GM19463 (cell line): Measurements from ENCODE around the gene KIF26B.

ENCODE experiments used
- ATAC-seq: cut with Tn5 transposase; IDR thresholded peaks from one replicate; pipeline ENCODE4 v1.9.1; 2021; ENCODE audit warnings: mild to moderate bottlenecking, moderate library complexity; ENCODE audit not compliant: unreplicated experiment

KIF26B gene

DNA sequence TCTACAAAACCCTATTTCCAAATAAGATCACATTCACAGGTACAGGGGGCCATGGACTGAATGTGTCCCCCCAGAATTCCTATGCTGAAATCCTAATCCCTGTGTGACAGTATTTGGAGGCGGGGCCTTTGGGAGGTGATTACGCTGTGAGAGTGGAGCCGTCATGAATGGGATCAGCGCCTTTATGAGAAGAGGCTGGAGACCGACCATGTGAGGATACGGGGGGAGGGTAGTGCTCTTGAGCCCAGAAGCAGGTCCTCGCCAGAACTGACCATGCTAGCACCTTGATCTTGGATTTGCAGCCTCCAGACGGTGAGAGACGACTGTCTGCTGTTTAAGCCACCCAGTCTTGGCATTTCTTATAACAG is 23.8 kb upstream of the KIF26B start:
- no peak for ATAC-seq

DNA sequence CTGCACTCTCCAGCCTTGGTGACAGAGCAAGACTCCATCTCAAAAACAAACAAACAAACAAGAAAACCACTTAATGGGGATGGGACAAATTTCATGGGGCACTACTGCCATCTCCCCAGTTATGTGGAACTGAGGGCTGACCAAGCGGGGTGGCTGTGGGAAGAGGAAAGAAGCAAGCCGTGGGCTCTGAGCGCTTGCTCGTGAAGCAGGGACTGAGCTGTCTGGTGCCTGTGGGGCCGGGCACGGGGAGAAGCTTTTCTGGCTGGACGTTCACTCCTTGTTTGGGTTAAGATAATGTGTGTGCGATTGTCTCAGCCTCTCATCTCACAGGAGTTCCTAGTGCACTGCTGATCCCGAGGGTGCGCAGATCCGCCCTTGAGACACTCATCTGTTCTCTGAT is 22.0 kb upstream of the KIF26B start:
- ATAC-seq: no peak

DNA sequence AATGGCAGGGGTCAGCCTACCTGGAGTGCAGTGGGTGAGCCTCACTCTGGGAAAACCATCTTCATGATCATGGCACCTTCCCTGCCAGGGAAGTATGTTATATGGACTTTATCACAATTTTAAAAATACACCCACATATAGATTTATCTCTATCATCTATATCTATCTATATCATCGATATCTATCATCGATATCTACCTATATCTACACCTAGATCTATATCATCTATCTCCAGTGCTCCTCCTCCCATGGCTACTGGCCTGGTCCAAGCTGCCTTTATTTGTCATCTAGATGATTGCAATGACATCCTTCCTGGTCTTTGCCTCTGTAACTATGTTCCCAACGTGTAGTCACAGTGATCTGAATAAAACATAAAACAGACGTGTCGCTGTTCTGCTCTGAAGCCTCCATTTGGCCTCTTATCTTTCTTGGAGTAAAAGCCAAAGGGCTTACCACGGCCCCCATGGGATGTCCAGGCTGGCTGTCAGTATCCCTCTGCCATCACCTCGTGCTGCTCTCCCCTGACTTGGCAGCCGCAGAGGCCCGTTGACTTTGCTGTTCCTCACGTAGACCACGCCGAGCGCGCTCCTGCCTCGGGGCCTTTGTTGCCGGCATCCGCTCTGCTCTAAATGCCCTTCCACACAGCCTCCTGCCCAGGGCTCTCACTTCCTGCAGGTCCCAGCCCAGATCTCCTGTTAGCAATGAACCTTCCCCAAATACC is 20.6 kb upstream of the KIF26B start:
- no peak for ATAC-seq

DNA sequence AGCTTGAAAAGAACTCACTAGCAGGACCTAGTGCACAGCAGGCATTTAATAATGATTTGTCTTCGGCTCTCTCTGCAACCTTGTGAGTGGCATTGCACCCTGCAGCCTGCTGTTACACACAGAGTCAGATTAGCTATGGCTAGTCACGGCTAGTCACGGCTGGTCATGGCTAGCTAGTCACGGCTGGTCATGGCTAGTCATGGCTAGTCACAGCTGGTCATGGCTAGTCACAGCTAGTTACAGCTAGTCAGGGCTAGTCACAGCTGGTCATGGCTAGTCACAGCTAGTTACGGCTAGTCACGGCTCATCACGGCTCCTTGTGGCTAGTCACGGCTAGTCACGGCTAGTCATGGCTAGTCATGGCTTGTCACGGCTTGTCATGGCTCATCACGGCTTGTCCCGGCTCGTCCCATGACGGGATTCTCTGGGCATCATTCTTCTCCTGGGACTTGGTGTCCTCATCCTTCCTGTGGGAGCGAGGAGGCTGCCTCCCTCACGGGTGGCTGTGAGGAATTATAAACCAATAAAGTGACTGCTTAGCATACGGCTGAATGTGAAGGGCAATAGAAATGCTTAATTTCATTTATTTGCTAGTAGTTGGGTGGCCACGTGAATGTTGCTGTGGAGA is 12.5 kb upstream of the KIF26B start:
- ATAC-seq: no peak

DNA sequence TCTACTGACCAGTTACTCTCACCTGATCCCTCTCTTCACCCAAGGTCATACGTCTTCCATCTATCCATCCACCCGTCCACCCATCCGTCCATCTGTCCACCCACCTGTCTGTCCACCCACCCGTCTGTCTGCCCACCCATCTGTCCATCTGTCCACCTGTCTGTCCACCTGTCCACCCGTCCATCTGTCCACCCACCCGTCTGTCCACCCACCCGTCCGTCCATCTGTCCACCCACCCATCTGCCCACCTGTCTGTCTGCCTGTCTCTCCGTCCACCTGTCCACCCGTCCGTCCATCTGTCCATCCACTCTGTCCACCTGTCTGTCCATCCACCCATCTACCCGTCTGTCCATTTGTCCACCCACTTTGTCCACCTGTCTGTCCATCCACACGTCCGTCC is 11.8 kb upstream of the KIF26B start:
- no peak for ATAC-seq

DNA sequence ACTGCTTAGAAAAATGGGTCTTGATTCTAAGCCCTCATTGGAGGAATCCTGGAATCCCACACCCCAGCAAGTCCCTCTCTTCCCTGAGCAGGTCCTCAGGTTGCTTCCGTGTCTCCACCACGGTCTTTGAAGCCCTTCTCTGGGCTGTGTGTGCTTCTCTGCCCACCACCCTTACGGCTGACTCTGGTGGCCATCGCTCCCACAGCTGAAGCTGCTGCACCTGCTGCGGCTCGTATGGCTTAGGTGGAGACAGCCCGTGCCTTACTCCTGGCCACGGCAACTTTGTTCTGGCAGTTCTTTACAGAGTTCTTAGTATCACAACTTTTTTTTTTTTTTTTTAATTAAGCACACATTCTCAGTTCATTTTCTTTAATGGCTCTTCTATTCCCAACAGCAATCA is 10.9 kb upstream of the KIF26B start:
- no peak for ATAC-seq

DNA sequence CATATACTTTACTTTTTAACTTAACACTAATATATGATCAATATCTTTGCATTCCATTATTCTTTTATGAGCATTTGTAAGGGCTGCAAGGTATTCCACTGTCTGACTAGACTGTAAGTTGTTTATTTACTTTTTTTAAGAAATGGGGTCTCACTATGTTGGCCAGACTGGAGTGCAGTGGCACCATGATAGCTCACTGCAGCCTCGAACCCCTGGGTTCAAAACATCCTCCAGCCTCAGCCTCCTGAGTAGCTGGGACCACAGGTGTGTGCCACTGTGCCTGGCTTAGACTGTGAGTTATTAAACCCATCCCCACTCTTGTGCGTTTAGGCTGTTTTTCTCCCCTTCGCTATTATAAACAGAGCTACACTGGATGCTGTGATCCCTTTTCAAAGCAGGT is 6.7 kb upstream of the KIF26B start:
- ATAC-seq: no peak

DNA sequence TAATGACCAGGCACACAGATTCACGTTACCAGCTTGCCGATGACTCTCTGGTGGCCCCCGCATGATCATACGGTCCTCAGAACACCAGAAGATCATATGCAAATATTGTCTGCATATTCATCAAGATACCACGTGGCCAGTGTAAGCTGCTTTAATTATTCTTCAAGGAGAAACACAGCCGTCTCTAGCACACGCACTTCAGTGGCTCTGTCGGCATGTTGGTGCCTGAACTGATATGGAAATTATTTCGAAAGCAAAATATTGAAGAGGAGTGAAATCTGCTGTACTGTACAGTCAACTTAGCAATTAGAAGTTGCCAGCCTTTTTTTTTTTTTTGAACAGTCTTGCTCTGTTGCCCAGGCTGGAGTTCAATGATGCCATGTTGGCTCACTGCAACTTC is 5.9 kb upstream of the KIF26B start:
- ATAC-seq: no peak

DNA sequence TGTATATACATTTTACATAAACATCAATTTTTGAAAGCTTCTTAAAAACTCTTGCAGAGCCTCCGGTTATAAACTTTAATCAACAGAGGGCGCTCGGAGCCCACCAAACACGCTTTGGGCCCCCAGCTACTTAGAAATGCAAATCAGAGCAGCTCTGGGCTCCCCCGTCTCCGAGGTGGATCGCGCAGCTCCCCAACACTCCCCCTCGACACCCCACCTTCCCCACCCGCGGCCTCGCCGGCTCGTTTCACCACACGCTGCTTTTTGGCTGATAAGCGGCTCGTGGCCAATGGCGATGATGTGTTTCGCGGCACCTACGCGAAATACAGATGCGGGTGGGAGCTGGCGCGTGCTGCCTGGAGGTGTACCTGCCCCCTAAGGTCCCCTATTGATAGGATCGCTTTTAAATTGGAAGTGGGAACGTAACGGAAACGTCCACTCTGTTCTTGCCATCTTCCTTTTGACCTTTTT is 1.7 kb upstream of the KIF26B start:
- ATAC-seq: no peak

DNA sequence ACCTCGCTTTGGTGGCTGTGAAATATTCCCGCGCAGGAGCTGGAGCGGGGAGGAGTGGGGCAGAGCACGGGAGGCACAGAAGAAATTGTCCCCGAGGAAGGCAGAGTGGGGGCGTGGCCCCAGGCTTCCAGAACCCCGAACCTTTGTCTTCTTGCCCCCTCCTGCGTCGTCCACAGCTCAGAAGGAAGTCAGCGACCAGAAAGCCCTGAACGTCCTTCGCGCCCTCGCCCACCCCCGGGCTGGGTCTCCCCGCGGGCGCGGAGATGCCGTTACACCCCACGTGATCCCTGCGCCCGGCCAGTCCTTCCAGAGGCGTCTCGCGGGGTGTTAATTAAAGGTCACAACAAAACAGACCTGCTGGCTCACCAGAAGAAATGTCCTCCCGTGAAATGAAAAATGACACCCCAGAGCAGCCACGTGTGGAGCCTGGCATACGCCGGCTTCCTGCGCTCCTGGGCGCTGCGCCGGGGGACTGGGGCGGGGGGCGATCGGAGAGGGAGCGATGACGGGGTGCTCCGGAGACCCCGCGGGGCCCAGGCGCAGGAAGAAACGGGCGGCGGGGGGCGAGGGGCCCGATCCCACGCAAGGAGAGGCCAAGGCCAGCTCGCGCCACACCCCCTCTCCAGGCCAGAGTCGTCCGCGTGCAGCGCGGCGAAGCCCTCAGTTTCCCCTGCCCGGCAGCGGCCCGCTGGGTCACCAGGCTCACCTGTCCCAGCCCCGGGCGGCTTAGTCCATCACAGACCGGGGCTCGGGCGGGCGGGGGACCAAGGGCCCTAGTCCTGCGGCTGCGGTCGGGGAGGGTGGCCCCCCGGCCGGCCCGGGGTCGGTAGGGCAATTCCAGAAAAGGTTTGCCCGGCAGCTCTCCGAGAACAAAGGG is 995 bp upstream of the KIF26B start:
- no peak for ATAC-seq

DNA sequence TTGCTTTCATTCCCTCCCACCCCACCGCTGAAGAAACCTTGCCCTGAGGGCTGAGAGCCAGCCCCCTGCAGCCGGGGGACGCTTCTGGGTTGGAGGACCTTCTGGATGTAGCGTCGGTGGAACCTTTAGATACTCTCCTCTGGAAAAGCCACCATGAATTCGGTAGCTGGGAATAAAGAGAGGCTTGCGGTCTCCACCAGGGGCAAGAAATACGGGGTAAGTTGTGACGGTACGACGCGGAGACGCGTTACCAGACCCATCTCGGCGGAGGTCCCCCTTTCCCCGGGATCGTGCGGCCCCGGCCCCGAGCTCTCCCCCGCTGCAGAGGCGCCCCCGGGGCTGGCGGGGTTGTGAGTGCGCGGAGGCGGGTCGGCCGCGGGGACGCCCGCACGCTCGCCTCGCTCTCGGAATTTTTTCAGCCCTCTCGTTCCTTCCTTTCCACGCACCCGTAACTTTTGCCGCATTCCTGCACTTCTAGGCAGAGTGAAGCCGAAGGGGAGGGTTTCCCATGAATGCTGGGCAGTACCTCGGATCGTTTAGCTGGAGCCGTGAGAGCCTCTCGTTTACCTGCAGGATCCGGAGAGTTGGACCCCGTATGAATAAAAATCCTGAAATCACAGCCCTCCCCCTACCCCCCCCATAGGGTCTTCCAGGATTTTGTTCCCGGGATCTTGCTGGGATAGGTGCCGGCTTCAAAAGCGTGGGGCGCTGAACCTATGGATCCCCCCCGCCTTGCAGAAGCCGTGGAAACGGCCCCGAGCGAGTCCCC is 671 bp downstream of the KIF26B start:
- no peak for ATAC-seq

DNA sequence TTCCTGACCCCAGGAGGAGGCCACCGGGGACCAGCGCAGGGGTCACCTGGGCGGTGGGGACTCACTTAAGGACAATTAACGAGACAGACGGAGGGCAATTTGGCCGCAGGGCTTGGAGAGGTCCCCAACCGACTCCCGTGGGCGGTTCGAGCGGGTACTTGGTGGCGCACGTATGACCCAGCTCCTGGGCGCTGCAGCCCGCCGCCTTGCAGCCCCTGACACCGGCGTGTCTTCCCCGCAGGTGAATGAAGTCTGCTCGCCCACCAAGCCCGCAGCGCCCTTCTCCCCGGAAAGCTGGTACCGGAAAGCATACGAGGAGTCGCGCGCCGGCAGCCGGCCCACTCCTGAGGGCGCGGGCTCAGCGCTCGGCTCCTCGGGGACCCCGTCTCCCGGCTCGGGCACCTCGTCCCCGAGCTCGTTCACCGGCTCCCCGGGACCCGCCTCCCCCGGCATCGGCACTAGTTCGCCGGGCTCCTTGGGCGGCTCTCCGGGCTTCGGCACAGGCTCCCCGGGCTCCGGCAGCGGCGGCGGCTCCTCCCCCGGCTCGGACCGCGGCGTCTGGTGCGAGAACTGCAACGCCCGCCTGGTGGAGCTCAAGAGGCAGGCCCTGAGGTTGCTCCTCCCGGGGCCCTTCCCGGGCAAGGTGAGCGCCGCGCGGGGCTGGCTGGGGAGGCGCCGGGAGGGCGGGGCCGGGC is 1.4 kb downstream of the KIF26B start:
- ATAC-seq: peak; percentile 94

DNA sequence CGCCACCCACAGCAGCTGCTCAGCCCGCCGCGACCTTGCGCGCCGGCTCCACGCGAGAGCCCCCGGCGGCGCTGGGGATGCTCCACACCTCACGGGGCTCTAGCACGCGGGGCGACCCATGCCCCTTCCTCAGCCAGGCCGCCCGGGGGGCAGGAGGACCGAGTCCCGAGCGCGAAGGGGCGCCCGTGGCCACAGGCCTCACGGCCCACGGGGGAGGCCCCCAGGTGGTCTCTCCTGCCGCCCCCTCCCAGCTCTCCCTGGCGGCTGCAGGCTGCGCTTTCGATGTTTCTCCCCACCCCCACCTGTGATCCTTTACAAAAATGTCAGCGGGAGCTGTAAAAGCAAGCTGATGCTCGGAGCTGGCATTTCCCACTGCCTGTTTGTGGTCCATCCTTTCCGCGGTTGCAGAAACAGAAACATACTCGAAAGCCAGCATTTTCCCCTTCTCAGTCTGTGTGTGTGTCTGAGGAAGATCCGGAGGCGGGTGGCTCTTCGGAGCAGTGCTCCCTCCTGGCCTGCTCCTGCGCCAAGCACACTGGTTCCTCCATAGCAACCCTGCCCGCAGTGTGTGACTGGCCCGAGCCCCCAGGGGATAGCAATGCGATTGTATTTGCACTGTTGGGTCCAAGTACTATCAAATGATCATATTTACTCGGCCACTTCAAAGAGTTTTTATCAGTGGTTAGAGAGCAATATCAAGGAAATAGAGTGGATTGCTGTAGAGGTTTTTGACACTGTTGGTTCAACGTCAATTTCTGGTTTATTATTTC is 2.1 kb downstream of the KIF26B start:
- no peak for ATAC-seq

DNA sequence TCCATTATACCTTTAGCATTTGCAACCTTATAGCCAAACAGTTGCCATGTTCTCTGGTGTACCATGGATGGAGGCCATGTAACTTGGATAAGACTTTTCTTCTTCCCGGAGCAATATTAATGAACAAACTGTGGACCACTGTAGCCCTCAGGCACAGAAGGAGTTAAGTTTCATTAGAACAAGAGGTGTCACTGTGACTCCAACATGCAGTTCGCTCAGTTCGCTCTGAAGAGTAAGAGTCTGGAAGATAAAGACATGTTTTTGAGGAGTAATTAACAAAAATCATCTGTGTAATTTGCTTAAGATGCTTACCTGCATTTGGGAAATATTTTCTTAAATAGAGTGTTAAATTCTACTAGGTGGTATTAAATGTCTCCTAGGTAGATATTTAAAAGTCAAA is 4.1 kb downstream of the KIF26B start:
- no peak for ATAC-seq

DNA sequence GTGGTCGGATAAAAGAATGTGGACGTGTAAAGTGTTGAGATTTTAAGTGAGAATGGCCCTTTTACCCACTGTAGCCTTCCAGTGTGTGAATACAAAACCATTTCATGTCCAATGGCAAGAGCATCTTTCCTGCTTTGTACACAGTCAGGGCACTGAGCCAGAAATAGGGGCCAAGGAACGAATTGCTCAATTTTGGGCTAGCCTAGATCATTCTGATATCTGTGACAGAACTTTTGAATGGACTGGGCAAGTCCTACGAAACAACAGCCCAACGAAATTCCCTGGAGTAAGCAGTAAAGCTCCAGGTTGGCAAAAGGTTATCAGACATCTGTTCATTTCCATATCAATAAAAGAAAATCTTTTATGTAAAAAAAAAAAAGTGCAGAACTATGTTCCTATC is 5.5 kb downstream of the KIF26B start:
- no peak for ATAC-seq

DNA sequence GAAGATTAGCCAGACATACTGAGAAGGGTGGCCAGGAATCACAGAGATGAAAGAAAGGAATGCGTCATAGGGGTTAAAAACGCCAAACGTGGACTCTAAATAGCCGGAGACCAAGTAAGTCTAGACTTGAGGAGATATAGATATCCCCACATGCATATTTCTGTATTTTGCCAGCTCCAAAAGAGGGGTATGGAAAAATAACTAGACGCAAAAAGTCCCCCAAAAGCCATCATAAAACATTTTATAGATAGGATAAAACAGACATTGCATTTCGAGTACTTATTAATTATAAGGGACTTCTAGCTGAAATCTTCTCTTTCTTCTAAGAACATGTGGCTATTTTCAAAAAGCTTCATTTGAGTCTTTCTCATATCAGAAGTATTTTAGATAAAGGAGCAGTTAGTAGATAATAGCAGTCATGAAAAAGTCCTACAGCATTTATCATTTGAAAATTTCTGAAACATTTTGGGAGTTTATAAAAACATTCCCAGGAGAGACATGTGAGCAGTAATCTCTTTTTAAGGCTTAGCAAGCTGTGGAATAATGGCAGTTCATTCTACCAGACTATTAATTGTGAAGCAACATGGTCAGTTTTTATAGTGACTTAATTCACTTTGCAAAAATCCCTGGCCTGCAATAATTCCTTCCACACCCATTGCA is 6.1 kb downstream of the KIF26B start:
- no peak for ATAC-seq

DNA sequence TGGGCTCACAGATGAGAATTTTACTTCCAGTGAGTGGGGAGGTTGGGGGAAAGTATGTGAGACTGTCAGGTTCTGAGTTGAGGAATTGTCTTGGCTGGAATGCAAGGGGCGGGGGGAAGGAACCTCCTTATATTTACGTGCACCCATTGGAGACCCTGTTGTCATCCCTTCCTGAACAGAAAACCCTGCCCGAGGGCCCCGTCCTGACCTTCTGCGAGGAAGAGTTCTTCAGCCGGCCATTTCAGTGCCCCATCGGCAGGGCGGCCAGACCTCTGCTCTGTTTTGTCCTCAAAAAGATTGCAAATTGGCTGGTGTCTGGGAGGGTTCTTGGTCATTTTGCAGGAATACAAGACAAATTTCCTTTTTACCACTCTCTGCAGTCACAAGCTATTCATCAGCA is 7.1 kb downstream of the KIF26B start:
- ATAC-seq: no peak

DNA sequence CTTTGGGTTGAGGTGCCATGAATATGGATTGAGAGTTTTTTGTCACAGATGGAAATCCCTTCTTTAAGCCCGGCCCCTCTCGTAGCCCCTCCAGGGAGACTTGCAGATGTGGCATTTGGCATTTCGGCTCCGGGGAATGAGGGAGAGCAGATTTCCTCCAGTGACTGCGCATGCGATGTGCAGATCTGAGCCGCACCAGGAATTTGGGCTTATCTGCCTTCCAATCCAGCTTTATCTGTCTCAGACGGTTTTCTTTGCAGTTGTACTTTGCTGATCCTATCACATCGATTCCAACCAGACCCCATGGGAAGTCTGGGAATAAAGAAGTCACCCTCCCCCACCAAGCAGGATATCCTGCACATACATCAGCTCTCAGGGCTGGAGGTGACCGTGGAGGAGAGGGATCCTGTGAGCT is 11.7 kb downstream of the KIF26B start:
- ATAC-seq: no peak

DNA sequence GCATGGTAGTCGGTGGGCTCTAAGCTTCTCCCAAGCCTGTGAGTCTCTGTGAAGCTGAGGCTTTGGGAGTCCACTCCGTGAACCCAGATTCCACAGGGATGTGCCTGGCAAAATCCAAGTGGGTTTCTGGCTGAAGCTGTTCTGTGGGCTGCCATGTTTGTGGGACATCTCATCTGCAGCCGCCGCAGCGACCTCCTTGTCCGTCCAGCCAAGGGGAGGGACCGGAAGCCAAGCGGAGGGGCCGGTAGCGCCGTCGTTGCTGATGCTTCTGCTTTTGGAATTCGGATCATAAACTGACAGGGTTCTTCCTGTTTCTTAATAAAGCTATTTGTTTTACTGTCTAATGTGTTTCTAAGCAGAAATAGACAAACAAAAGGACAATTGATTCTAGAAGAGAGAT is 13.3 kb downstream of the KIF26B start:
- no peak for ATAC-seq
